Measurements from ENCODE around the gene TEX14.

TEX14 gene

DNA sequence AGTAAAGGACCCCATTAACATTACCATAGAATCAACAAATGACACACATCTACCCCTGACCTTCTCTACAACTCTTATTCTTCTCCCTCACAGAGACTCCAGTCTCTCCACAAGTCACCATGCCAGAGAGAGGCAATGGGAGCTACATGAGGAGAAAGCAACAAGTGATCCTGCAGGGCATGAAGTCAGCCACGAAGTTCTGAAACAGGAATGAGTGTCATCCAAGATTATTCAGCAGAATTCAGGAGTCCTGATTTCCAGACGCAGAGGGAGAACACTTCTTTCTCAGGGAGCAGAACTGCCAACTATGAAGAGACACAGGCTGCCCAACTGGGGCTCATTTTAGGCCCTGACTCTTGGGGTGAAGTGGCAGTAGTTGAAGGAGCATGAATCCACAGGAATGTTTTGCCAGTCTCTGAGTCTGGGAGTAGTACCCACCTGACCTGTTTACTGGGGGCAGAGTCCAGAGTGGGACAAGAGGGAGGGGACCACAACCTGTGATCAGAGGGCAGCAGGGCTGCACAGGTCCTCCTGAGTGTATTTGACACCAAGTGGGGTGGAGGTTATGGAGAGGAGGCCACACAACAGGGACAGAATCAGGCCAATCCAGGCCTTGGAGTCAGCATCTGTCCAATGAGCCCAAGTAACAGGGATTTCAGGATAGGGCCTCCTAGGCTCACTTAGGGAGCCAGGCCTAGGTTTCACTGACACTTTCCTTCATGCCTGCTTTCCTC lies 175.0 kb downstream of the TEX14 start:
- Histone ChIP-seq H3K27me3 (ENCODE audit: insufficient read depth, low read length, poor library complexity) (no peaks in the 10 kb centered on the region), H3K4me3 (ENCODE audit: low read depth in 1 of 2, low read length in 2 of 2) (peak overlapping the region; percentile 62 to 78), H4K20me1 (ENCODE audit: insufficient read depth, low read length) (peaks cover 22% of the 10 kb centered on the region), H3K36me3 (ENCODE audit: insufficient read depth, low read length) (peaks cover 15% of the 10 kb centered on the region), H3K79me2 (ENCODE audit: insufficient read depth, low read length) (peaks cover 42% of the 10 kb centered on the region), H3K9ac (ENCODE audit: low read depth, low read length) (peak overlapping the region; percentile 78), H3K27ac (ENCODE audit: low read length) (peak overlapping the region; percentile 85), H3K4me2 (ENCODE audit: insufficient read depth, low read length) (peak overlapping the region; percentile 89), H3K4me1 (ENCODE audit: insufficient read depth, low read length) (peaks cover 56% of the 10 kb centered on the region), H2AFZ (ENCODE audit: low read depth, low read length) (peak overlapping the region; percentile 59), H3K9me3 (ENCODE audit: insufficient read depth, low read length, severe bottlenecking) (no peaks in the 10 kb centered on the region)
- ATAC-seq (ENCODE audit: insufficient read depth, low read depth) (no peak), DNase-seq (no peak)
- TF ChIP-seq EZH2 (IDR thresholded peaks at IDR 0.05; ENCODE audit: borderline replicate concordance, low read depth, low read length, severe bottlenecking) (no peak), CTCF (IDR thresholded peaks at IDR 0.05; ENCODE audit: borderline replicate concordance, extremely low read depth, low read length, poor library complexity, severe bottlenecking) (no peak)

- H3K27ac ChIP-seq (ENCODE audit: low read length): no peak overlapping the region; the same call in 1 of the 2 replicates
- H2AFZ ChIP-seq (ENCODE audit: low read depth, low read length): no peak overlapping the region
- H3K79me2 ChIP-seq (ENCODE audit: insufficient read depth, low read length): peaks cover 49% of the 10 kb centered on the region
- peak overlapping the region; percentile 87; the same call in 1 of the 2 replicates for H3K9ac ChIP-seq (ENCODE audit: low read depth, low read length)
- DNase-seq (no peak), ATAC-seq (ENCODE audit: insufficient read depth, low read depth) (no peak)
- peaks cover 63% of the 10 kb centered on the region for H3K4me1 ChIP-seq (ENCODE audit: insufficient read depth, low read length)
- TF ChIP-seq CTCF (IDR thresholded peaks at IDR 0.05; ENCODE audit: borderline replicate concordance, extremely low read depth, low read length, poor library complexity, severe bottlenecking) (no peak), EZH2 (IDR thresholded peaks at IDR 0.05; ENCODE audit: borderline replicate concordance, low read depth, low read length, severe bottlenecking) (no peak)
- no peaks in the 10 kb centered on the region for H3K27me3 ChIP-seq (ENCODE audit: insufficient read depth, low read length, poor library complexity)
- H4K20me1 ChIP-seq (ENCODE audit: insufficient read depth, low read length): peaks cover 28% of the 10 kb centered on the region
- H3K36me3 ChIP-seq (ENCODE audit: insufficient read depth, low read length): peaks cover 31% of the 10 kb centered on the region
- H3K4me2 ChIP-seq (ENCODE audit: insufficient read depth, low read length): peak overlapping the region; percentile 95
- no peaks in the 10 kb centered on the region for H3K9me3 ChIP-seq (ENCODE audit: insufficient read depth, low read length, severe bottlenecking)
- no peak overlapping the region; a peak in 1 of 4 replicates for H3K4me3 ChIP-seq (ENCODE audit: low read depth in 1 of 2, low read length in 2 of 2)
Measured at GRCh38 chr17:58515286-58515685, 176.6 kb downstream of the TEX14 start.

DNA sequence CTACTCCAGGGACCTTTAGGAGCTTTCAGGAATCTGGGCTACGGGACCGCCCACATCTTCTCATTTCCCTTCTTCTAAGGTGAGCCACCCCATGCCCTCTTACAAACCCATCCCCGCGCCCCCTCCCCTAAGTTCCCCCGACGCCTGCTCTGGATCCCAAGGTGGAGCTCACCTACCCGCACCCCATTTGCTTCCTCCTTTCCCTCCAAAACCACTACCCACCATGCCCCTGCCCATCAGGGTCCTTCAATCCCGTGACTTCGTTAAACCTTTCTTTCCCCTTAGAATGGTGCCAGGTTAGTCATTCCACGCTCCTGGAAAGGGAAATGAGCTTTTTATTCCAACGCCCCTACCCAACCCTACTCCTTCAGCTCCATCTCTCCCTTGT lies 177.1 kb downstream of the TEX14 start:
- no peak for DNase-seq
- peak overlapping the region; percentile 73 for H2AFZ ChIP-seq (ENCODE audit: low read depth, low read length)
- peak overlapping the region; percentile 4 to 90; a peak in 3 of 4 replicates for H3K4me3 ChIP-seq (ENCODE audit: low read depth in 1 of 2, low read length in 2 of 2)
- peak overlapping the region; percentile 87; the same call in 1 of the 2 replicates for H3K9ac ChIP-seq (ENCODE audit: low read depth, low read length)
- H3K4me1 ChIP-seq (ENCODE audit: insufficient read depth, low read length): peaks cover 63% of the 10 kb centered on the region
- H3K27ac ChIP-seq (ENCODE audit: low read length): peak overlapping the region; percentile 39; the same call in 1 of the 2 replicates
- no peak for ATAC-seq (ENCODE audit: insufficient read depth, low read depth)
- peaks cover 36% of the 10 kb centered on the region for H3K36me3 ChIP-seq (ENCODE audit: insufficient read depth, low read length)
- peak overlapping the region; percentile 95 for H3K4me2 ChIP-seq (ENCODE audit: insufficient read depth, low read length)
- no peaks in the 10 kb centered on the region for H3K9me3 ChIP-seq (ENCODE audit: insufficient read depth, low read length, severe bottlenecking)
- no peak for TF ChIP-seq EZH2 (IDR thresholded peaks at IDR 0.05; ENCODE audit: borderline replicate concordance, low read depth, low read length, severe bottlenecking)
- no peak for TF ChIP-seq CTCF (IDR thresholded peaks at IDR 0.05; ENCODE audit: borderline replicate concordance, extremely low read depth, low read length, poor library complexity, severe bottlenecking)
- no peaks in the 10 kb centered on the region for H3K27me3 ChIP-seq (ENCODE audit: insufficient read depth, low read length, poor library complexity)
- H4K20me1 ChIP-seq (ENCODE audit: insufficient read depth, low read length): peaks cover 31% of the 10 kb centered on the region
- peaks cover 49% of the 10 kb centered on the region for H3K79me2 ChIP-seq (ENCODE audit: insufficient read depth, low read length)

All from DND-41 (cell line).